ENCODE results near the gene RAC3.
A peak's percentile ranks its signal among the peaks of the same experiment; 100 is the strongest.

Gene RAC3

DNA sequence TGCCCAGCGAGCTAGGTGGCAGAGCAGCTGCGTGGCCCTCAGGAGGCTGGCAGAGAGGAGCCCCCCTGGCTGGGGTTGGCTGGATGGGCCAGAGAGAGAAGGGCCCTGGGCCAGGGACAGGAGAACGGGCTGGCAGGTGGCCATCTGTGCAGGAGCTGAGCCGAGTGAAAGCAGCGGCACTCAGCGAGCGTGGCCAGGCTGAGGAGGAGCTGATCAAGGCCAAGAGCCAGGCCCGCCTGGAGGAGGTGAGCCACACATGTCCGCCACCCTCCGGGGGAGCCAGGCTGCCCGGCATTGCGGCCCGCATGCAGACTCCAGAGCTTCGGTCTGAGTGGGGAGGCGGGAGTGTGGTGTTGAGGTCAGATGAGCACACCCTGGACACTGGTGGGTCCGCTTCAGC, 2.1 kb upstream of the RAC3 start:
- no peak overlapping the region for H3K27ac ChIP-seq
- peaks cover 41% of the 10 kb centered on the region for H3K36me3 ChIP-seq
- H3K4me3 ChIP-seq (ENCODE audit: low read depth, low read length): no peak overlapping the region
- no peaks in the 10 kb centered on the region for H3K27me3 ChIP-seq (ENCODE audit: insufficient read depth, low read depth, severe bottlenecking)
- TF ChIP-seq, protein P1, sequence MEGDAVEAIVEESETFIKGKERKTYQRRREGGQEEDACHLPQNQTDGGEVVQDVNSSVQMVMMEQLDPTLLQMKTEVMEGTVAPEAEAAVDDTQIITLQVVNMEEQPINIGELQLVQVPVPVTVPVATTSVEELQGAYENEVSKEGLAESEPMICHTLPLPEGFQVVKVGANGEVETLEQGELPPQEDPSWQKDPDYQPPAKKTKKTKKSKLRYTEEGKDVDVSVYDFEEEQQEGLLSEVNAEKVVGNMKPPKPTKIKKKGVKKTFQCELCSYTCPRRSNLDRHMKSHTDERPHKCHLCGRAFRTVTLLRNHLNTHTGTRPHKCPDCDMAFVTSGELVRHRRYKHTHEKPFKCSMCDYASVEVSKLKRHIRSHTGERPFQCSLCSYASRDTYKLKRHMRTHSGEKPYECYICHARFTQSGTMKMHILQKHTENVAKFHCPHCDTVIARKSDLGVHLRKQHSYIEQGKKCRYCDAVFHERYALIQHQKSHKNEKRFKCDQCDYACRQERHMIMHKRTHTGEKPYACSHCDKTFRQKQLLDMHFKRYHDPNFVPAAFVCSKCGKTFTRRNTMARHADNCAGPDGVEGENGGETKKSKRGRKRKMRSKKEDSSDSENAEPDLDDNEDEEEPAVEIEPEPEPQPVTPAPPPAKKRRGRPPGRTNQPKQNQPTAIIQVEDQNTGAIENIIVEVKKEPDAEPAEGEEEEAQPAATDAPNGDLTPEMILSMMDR (IDR thresholded peaks at IDR 0.05; ENCODE audit: low read depth, low read length): no peak
- DNase-seq: no peak
- no peaks in the 10 kb centered on the region for H3K9me3 ChIP-seq (ENCODE audit: severe bottlenecking)

DNA sequence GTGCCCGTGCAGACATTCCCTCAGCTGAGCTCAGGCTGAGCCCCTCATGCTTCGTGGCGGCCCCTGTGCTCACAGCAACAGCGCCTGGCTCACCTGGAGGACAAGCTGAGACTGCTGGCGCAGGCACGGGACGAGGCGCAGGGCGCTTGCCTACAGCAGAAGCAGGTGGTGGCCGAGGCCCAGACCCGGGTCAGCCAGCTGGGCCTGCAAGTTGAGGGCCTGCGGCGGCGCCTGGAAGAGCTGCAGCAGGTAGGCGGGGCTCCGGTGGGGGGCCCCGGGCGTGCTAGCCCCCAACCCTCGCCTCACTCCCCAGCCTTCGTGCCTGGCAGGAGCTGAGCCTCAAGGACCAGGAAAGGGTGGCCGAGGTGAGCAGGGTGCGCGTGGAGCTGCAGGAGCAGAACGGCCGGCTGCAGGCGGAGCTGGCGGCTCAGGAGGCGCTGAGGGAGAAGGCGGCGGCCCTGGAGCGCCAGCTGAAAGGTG, 1.4 kb upstream of the RAC3 start:
- Histone ChIP-seq H3K36me3 (peaks cover 42% of the 10 kb centered on the region), H3K4me3 (ENCODE audit: low read depth, low read length) (no peak overlapping the region), H3K27ac (peak overlapping the region; percentile 26), H3K9me3 (ENCODE audit: severe bottlenecking) (no peaks in the 10 kb centered on the region), H3K27me3 (ENCODE audit: insufficient read depth, low read depth, severe bottlenecking) (no peaks in the 10 kb centered on the region)
- no peak for DNase-seq
- TF ChIP-seq, protein P1 (IDR thresholded peaks at IDR 0.05; ENCODE audit: low read depth, low read length): no peak

DNA sequence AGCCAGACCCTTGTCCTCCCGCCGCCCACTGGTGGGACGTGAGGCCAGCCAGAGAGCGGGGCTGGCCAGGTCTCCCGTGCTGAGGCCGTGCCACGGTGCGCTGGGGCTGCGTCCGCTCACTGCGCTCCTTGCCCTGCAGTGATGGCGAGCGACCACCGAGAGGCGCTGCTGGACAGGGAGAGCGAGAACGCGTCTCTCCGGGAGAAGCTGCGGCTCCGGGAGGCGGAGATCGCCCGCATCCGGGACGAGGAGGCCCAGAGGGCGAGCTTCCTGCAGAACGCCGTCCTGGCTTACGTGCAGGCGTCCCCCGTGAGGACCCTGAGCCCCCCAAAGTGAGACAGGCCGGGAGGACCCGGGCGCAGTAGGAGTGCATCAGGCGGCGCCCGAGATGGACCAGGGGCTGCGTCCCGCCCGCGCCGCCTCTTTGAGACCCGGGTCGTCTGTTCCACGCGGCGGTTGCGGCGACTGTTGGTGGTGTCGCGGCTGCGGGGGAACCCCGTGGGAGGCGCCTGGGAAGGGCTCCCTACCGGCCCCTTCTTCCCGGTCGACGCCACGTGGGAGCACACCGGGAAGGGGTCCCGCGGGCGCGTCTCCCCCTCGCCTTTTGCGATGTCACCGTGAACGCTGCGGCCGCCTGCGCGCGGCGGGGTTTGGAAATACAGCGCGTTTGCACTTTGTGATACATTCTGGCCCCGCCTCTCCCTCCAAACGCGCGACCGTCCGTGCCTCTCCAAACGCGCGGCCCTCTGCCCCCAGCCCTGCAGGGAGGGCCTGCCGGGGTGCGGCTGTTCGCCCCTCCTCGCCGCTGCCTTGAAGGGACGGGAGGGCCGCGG, 792 bp upstream of the RAC3 start:
- no peaks in the 10 kb centered on the region for H3K27me3 ChIP-seq (ENCODE audit: insufficient read depth, low read depth, severe bottlenecking)
- peak overlapping the region; percentile 76 for H3K4me3 ChIP-seq (ENCODE audit: low read depth, low read length)
- no peaks in the 10 kb centered on the region for H3K9me3 ChIP-seq (ENCODE audit: severe bottlenecking)
- peaks cover 46% of the 10 kb centered on the region for H3K36me3 ChIP-seq
- H3K27ac ChIP-seq: peak overlapping the region; percentile 73
- TF ChIP-seq, protein P1 (IDR thresholded peaks at IDR 0.05; ENCODE audit: low read depth, low read length): peak; percentile 98
- peak; percentile 94 for DNase-seq

GRCh38 chr17:82031885-82032627, 578 bp downstream of the RAC3 start:
- Histone ChIP-seq H3K27me3 (ENCODE audit: insufficient read depth, low read depth, severe bottlenecking) (no peaks in the 10 kb centered on the region), H3K4me3 (ENCODE audit: low read depth, low read length) (peak overlapping the region; percentile 64), H3K9me3 (ENCODE audit: severe bottlenecking) (no peaks in the 10 kb centered on the region), H3K36me3 (peaks cover 53% of the 10 kb centered on the region), H3K27ac (peak overlapping the region; percentile 34)
- DNase-seq: peak; percentile 83
- TF ChIP-seq, protein P1 (IDR thresholded peaks at IDR 0.05; ENCODE audit: low read depth, low read length): no peak

DNA sequence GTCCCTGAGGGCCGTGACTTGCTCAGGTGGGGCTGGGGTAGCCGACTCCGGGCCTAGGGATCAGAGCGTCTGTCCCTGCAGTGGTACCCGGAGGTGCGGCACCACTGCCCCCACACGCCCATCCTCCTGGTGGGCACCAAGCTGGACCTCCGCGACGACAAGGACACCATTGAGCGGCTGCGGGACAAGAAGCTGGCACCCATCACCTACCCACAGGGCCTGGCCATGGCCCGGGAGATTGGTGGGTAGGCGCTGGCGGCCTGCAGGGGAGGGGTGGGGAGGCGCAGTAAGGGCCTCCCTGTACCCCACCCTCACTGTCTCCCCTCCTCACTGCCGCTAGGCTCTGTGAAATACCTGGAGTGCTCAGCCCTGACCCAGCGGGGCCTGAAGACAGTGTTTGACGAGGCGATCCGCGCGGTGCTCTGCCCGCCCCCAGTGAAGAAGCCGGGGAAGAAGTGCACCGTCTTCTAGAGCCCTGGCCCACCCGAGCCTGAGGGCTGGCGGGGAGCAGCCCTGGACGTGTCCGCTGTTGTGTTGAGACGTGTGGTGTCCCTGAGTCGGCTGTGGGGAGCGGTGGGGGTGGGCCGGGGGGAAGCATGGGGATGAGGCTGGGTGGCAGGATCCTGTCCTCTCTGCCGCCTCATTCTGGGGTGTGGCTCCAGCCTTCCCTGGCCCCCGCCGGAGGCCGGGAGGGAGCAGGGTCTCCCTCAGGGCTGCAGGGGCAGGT, 2.0 kb downstream of the RAC3 start:
- no peak for DNase-seq
- TF ChIP-seq, protein P1 (IDR thresholded peaks at IDR 0.05; ENCODE audit: low read depth, low read length): no peak
- H3K9me3 ChIP-seq (ENCODE audit: severe bottlenecking): no peaks in the 10 kb centered on the region
- H3K4me3 ChIP-seq (ENCODE audit: low read depth, low read length): no peak overlapping the region
- H3K36me3 ChIP-seq: peaks cover 49% of the 10 kb centered on the region
- no peak overlapping the region for H3K27ac ChIP-seq
- no peaks in the 10 kb centered on the region for H3K27me3 ChIP-seq (ENCODE audit: insufficient read depth, low read depth, severe bottlenecking)

Data from WERI-Rb-1 (cell line).